Measurements from ENCODE around the gene DTX4. TPM values are rescaled to one million over a fixed set of nuclear protein-coding genes. Genes with fewer than 3 reads are reported as not detected.

DTX4 gene
- total RNA-seq, 2 experiments from 2014 or later = 0.93 to 1.0 TPM

- H3K4me3 ChIP-seq (ENCODE audit: low read length) = no peak overlapping the region
- peaks cover 12% of the 10 kb centered on the region for H3K4me1 Mint-ChIP-seq (ENCODE audit: low read depth)
- TF ChIP-seq CTCF (IDR thresholded peaks at IDR 0.05) = no peak
- H3K27ac Mint-ChIP-seq = no peak overlapping the region
- H3K36me3 Mint-ChIP-seq (ENCODE audit: low read depth) = peaks cover 4% of the 10 kb centered on the region
- H3K27me3 ChIP-seq (ENCODE audit: control insufficient read depth in 1 of 2, insufficient read depth in 2 of 2, low read length in 2 of 2) = no peaks in the 10 kb centered on the region
- no peaks in the 10 kb centered on the region for H3K36me3 ChIP-seq (ENCODE audit: insufficient read depth, low read length)
- DNase-seq (no peak), ATAC-seq (ENCODE audit: poor library complexity) (no peak)
- POLR2A ChIA-PET = no interaction called here
- no peaks in the 10 kb centered on the region for H3K9me3 Mint-ChIP-seq
- H3K4me3 Mint-ChIP-seq = no peak overlapping the region
- H3K4me1 ChIP-seq (ENCODE audit: insufficient read depth, low read length) = no peaks in the 10 kb centered on the region
- CTCF ChIA-PET = no interaction called here
- no peaks in the 10 kb centered on the region for H3K9me3 ChIP-seq (ENCODE audit: control insufficient read depth in 1 of 2, insufficient read depth in 1 of 2, low read length in 2 of 2)
- no peak overlapping the region for H3K27ac ChIP-seq (ENCODE audit: low read depth in 1 of 2, low read length in 2 of 2)
- H3K27me3 Mint-ChIP-seq = no peaks in the 10 kb centered on the region
- intact Hi-C loops (cut with DNase I, micrococcal nuclease) = no loop called here
These were observed 26.1 kb downstream of the DTX4 start for GRCh38 chr11:59197991-59198390.

DNA sequence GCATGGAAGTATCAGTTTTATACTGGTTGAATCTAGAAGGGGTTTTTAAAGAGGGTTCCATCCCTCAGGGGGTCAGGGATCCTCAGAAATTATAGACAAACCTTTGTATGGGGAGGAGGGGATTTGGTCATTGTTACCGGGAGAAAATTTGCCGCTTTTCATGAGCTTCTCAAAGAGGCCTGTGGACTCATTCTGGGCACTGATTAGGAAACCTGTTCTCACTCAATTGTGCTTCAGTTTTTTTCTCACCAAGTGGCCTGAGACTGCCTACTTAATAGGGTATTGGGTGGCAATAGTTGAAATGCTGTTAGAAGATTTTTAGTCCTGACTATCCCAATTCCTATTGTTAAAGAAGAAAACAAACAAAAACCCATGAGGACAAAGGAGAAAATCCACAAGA, 26.8 kb downstream of the DTX4 start:
- Mint-ChIP-seq H3K4me1 (ENCODE audit: low read depth) (peaks cover 12% of the 10 kb centered on the region), H3K36me3 (ENCODE audit: low read depth) (peaks cover 4% of the 10 kb centered on the region), H3K4me3 (no peak overlapping the region), H3K9me3 (no peaks in the 10 kb centered on the region), H3K27me3 (no peaks in the 10 kb centered on the region), H3K27ac (no peak overlapping the region)
- no peak for TF ChIP-seq CTCF (IDR thresholded peaks at IDR 0.05)
- CTCF ChIA-PET = no interaction called here
- no peaks in the 10 kb centered on the region for H3K27me3 ChIP-seq (ENCODE audit: control insufficient read depth in 1 of 2, insufficient read depth in 2 of 2, low read length in 2 of 2)
- no peaks in the 10 kb centered on the region for H3K9me3 ChIP-seq (ENCODE audit: control insufficient read depth in 1 of 2, insufficient read depth in 1 of 2, low read length in 2 of 2)
- H3K4me1 ChIP-seq (ENCODE audit: insufficient read depth, low read length) = no peaks in the 10 kb centered on the region
- H3K4me3 ChIP-seq (ENCODE audit: low read length) = no peak overlapping the region
- DNase-seq (no peak), ATAC-seq (ENCODE audit: poor library complexity) (no peak)
- no peak overlapping the region for H3K27ac ChIP-seq (ENCODE audit: low read depth in 1 of 2, low read length in 2 of 2)
- no peaks in the 10 kb centered on the region for H3K36me3 ChIP-seq (ENCODE audit: insufficient read depth, low read length)
- intact Hi-C loops (cut with DNase I, micrococcal nuclease) = no loop called here
- POLR2A ChIA-PET = no interaction called here

DNA sequence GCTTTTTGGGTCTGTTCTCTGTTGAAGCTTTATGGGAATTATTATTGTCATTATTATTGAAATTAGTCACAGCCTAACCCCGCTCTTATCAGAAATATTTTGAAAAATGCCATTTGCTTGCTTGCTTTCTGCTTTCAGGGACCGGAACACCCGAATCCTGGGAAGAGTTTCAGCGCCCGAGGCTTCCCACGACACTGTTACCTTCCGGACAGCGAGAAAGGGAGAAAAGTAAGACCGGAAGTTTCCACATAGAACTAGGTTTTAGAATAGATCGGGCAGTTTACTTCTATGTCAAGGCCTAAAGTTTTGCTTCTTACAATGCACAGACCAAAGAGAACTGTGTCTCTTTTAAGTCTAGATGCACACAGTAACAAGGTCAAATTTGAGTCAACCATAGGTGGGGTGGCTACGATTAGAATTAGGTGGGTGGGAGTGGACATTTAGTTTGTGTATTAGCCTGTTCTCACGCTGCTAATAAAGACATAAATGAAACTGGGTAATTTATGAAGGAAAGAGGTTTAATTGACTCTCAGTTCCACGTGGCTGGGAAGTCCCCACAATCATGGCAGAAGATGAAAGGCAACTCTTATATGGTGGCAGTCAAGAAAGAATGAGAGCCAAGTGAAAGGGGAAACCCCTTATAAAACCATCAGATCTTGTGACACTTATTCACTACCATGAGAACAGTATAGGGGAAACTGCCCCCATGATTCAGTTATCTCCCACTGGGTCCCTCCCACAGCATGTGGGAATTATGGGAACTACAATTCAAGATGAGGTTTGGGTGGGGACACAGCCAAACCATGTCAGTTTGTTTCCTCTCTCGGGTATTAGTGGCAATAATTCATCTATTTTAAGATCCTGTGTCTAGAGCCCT, 27.9 kb downstream of the DTX4 start:
- CTCF ChIA-PET = no interaction called here
- H3K36me3 Mint-ChIP-seq (ENCODE audit: low read depth) = peaks cover 4% of the 10 kb centered on the region
- Histone ChIP-seq H3K27ac (ENCODE audit: low read depth in 1 of 2, low read length in 2 of 2) (no peak overlapping the region), H3K9me3 (ENCODE audit: control insufficient read depth in 1 of 2, insufficient read depth in 1 of 2, low read length in 2 of 2) (no peaks in the 10 kb centered on the region), H3K27me3 (ENCODE audit: control insufficient read depth in 1 of 2, insufficient read depth in 2 of 2, low read length in 2 of 2) (no peaks in the 10 kb centered on the region), H3K36me3 (ENCODE audit: insufficient read depth, low read length) (no peaks in the 10 kb centered on the region), H3K4me1 (ENCODE audit: insufficient read depth, low read length) (no peaks in the 10 kb centered on the region), H3K4me3 (ENCODE audit: low read length) (no peak overlapping the region)
- no peaks in the 10 kb centered on the region for H3K27me3 Mint-ChIP-seq
- H3K27ac Mint-ChIP-seq = no peak overlapping the region
- intact Hi-C loops (cut with DNase I, micrococcal nuclease) = no loop called here
- no peak for TF ChIP-seq CTCF (IDR thresholded peaks at IDR 0.05)
- H3K9me3 Mint-ChIP-seq = no peaks in the 10 kb centered on the region
- POLR2A ChIA-PET = no interaction called here
- ATAC-seq (ENCODE audit: poor library complexity) (peak; percentile 52), DNase-seq (peak in 3 of 14 experiments; percentile 12 to 63 (median 57))
- H3K4me3 Mint-ChIP-seq = no peak overlapping the region
- peaks cover 12% of the 10 kb centered on the region for H3K4me1 Mint-ChIP-seq (ENCODE audit: low read depth)
